ENCODE measurements around the gene FSCN2. TPM values are rescaled to one million over a fixed set of nuclear protein-coding genes. Genes with fewer than 3 reads are reported as not detected.

The FSCN2 gene
- total RNA-seq, 2 donors from 2014 or later, result 1.0 to 1.8 TPM

- no peak overlapping the region for H3K27ac Mint-ChIP-seq
- H3K4me3 Mint-ChIP-seq, result peak overlapping the region; percentile 46
- Histone ChIP-seq H3K9ac (ENCODE audit: extremely low read depth, low read length, poor library complexity, severe bottlenecking) (no peak overlapping the region), H3K4me3 (ENCODE audit: low read length) (no peak overlapping the region), H3K36me3 (ENCODE audit: control insufficient read depth, insufficient read depth, low read length) (no peaks in the 10 kb centered on the region), H3K4me1 (ENCODE audit: control insufficient read depth, insufficient read depth, low read length) (peaks cover 12% of the 10 kb centered on the region), H3K9me3 (ENCODE audit: control insufficient read depth, low read length) (no peaks in the 10 kb centered on the region), H3K27me3 (ENCODE audit: control insufficient read depth, insufficient read depth, low read length, poor library complexity, severe bottlenecking) (peaks cover 38% of the 10 kb centered on the region), H3K27ac (ENCODE audit: low read depth, low read length) (peak overlapping the region; percentile 38)
- no peak for DNase-seq
- H3K9me3 Mint-ChIP-seq, result peaks cover 3% of the 10 kb centered on the region
- no peaks in the 10 kb centered on the region for H3K36me3 Mint-ChIP-seq (ENCODE audit: low read depth)
- peaks cover 5% of the 10 kb centered on the region for H3K4me1 Mint-ChIP-seq
- peaks cover 55% of the 10 kb centered on the region for H3K27me3 Mint-ChIP-seq (ENCODE audit: insufficient read depth)
- WGBS, 2 experiments (ENCODE audit: insufficient coverage in 1 of 2, insufficient read length in 1 of 2), result 95 to 98% methylated on average over 6 to 11 of the region's 11 CpGs
- no peak for TF ChIP-seq CTCF (conservative IDR thresholded peaks at IDR 0.05)
These were observed 45.5 kb upstream of the FSCN2 start for GRCh38 chr17:81482673-81483072.

- WGBS, 2 experiments (ENCODE audit: insufficient coverage in 1 of 2, insufficient read length in 1 of 2), result 60 to 69% methylated on average over 8 to 29 of the region's 29 CpGs
- peaks cover 3% of the 10 kb centered on the region for H3K9me3 Mint-ChIP-seq
- no peaks in the 10 kb centered on the region for H3K36me3 ChIP-seq (ENCODE audit: control insufficient read depth, insufficient read depth, low read length)
- no peak for TF ChIP-seq CTCF (conservative IDR thresholded peaks at IDR 0.05)
- H3K9ac ChIP-seq (ENCODE audit: extremely low read depth, low read length, poor library complexity, severe bottlenecking), result peak overlapping the region; percentile 57
- no peaks in the 10 kb centered on the region for H3K9me3 ChIP-seq (ENCODE audit: control insufficient read depth, low read length)
- H3K4me1 ChIP-seq (ENCODE audit: control insufficient read depth, insufficient read depth, low read length), result peaks cover 10% of the 10 kb centered on the region
- peak overlapping the region; percentile 64 for H3K4me3 ChIP-seq (ENCODE audit: low read length)
- H3K4me3 Mint-ChIP-seq, result peak overlapping the region; percentile 46
- peak overlapping the region; percentile 44 for H3K27ac ChIP-seq (ENCODE audit: low read depth, low read length)
- no peak overlapping the region for H3K27ac Mint-ChIP-seq
- no peaks in the 10 kb centered on the region for H3K36me3 Mint-ChIP-seq (ENCODE audit: low read depth)
- peaks cover 52% of the 10 kb centered on the region for H3K27me3 Mint-ChIP-seq (ENCODE audit: insufficient read depth)
- peak; percentile 80 for DNase-seq
- peaks cover 38% of the 10 kb centered on the region for H3K27me3 ChIP-seq (ENCODE audit: control insufficient read depth, insufficient read depth, low read length, poor library complexity, severe bottlenecking)
- no peaks in the 10 kb centered on the region for H3K4me1 Mint-ChIP-seq
These were observed 44.9 kb upstream of the FSCN2 start for GRCh38 chr17:81483085-81483861.

GRCh38 chr17:81483862-81484194 lies 44.3 kb upstream of the FSCN2 start:
- Histone ChIP-seq H3K4me1 (ENCODE audit: control insufficient read depth, insufficient read depth, low read length) (peaks cover 10% of the 10 kb centered on the region), H3K9ac (ENCODE audit: extremely low read depth, low read length, poor library complexity, severe bottlenecking) (peak overlapping the region; percentile 57)

More at GRCh38 chr17:81483862-81484194, 44.3 kb upstream of the FSCN2 start:
- Histone ChIP-seq H3K9me3 (ENCODE audit: control insufficient read depth, low read length) (no peaks in the 10 kb centered on the region), H3K27me3 (ENCODE audit: control insufficient read depth, insufficient read depth, low read length, poor library complexity, severe bottlenecking) (peaks cover 38% of the 10 kb centered on the region), H3K27ac (ENCODE audit: low read depth, low read length) (no peak overlapping the region), H3K36me3 (ENCODE audit: control insufficient read depth, insufficient read depth, low read length) (no peaks in the 10 kb centered on the region), H3K4me3 (ENCODE audit: low read length) (peak overlapping the region; percentile 64)
- H3K36me3 Mint-ChIP-seq (ENCODE audit: low read depth), result no peaks in the 10 kb centered on the region
- TF ChIP-seq CTCF (conservative IDR thresholded peaks at IDR 0.05), result no peak
- 18 to 20% methylated on average over 20 to 32 of the region's 32 CpGs for WGBS, 2 experiments (ENCODE audit: insufficient coverage in 1 of 2, insufficient read length in 1 of 2)
- no peak overlapping the region for H3K27ac Mint-ChIP-seq
- no peak for DNase-seq
- H3K4me3 Mint-ChIP-seq, result peak overlapping the region; percentile 46
- peaks cover 52% of the 10 kb centered on the region for H3K27me3 Mint-ChIP-seq (ENCODE audit: insufficient read depth)
- H3K4me1 Mint-ChIP-seq, result no peaks in the 10 kb centered on the region
- H3K9me3 Mint-ChIP-seq, result peaks cover 3% of the 10 kb centered on the region

All from endodermal cell (in vitro differentiated cells).